Stimulated activated CD4-positive, alpha-beta T cell treated with anti-CD3 and anti-CD28 coated beads, Interleukin-15, amount 100 ng/mL, for 1 hour (primary cell): ENCODE data around the gene SNF8.
A peak's percentile ranks its signal among the peaks of the same experiment; 100 is the strongest.

ENCODE experiments used
- DNase-seq, 2 donors: peaks; one replicate each; pipeline ENCODE4 v3.0.0-alpha.2; 2020; ENCODE audit warnings: low read depth in 1 of 2, low spot score in 1 of 2

SNF8 gene

GRCh38 chr17:48929812-48930165 is 14.9 kb downstream of the SNF8 start:
- no peak for DNase-seq

- no peak for DNase-seq
These were observed 15.5 kb downstream of the SNF8 start for GRCh38 chr17:48928876-48929811.

- no peak for DNase-seq
These were observed 16.5 kb downstream of the SNF8 start for GRCh38 chr17:48927978-48928745.

GRCh38 chr17:48925991-48926342 is 18.7 kb downstream of the SNF8 start:
- DNase-seq: no peak

- no peak for DNase-seq
These were observed 19.2 kb downstream of the SNF8 start for GRCh38 chr17:48925251-48925990.

- peak in 1 of 2 donors; percentile 38 for DNase-seq
These were observed 29.0 kb downstream of the SNF8 start for GRCh38 chr17:48915459-48916282.

- no peak for DNase-seq
These were observed 32.2 kb downstream of the SNF8 start for GRCh38 chr17:48912476-48912875.

GRCh38 chr17:48910370-48910769 is 34.3 kb downstream of the SNF8 start:
- no peak for DNase-seq

- no peak for DNase-seq
These were observed 34.9 kb downstream of the SNF8 start for GRCh38 chr17:48909783-48910182.

- peak; percentile 68 to 89 for DNase-seq
These were observed 35.7 kb downstream of the SNF8 start for GRCh38 chr17:48908853-48909394.

GRCh38 chr17:48908047-48908843 is 36.4 kb downstream of the SNF8 start, which contains the start of gene UBE2Z:
Gene UBE2Z (plus strand): TSS chr17:48908407. CDS start chr17:48908504, 97 bp downstream.
- DNase-seq: peak; percentile 81 to 84

GRCh38 chr17:48907713-48908046 is 37.0 kb downstream of the SNF8 start:
- no peak for DNase-seq

GRCh38 chr17:48905987-48906515 is 38.6 kb downstream of the SNF8 start:
- no peak for DNase-seq

- no peak for DNase-seq
These were observed 40.2 kb downstream of the SNF8 start for GRCh38 chr17:48904428-48904827.

GRCh38 chr17:48903401-48903800 is 41.2 kb downstream of the SNF8 start:
- no peak for DNase-seq

GRCh38 chr17:48901241-48901640 is 43.4 kb downstream of the SNF8 start:
- DNase-seq: no peak

GRCh38 chr17:48894886-48895285 is 49.8 kb downstream of the SNF8 start:
- no peak for DNase-seq

GRCh38 chr17:48893646-48894508 is 50.8 kb downstream of the SNF8 start:
- no peak for DNase-seq
